PC-3 (cell line): ENCODE measurements around the gene USP21. TPM values are rescaled to one million over a fixed set of nuclear protein-coding genes. Genes with fewer than 3 reads are reported as not detected.
A peak's percentile ranks its signal among the peaks of the same experiment; 100 is the strongest.

Source experiments
- ATAC-seq: fragments of 200-7000 bp; cut with Tn5 transposase; 2 replicates; pipeline ENCODE4 v1.9.1; 2020; ENCODE audit warnings: mild to moderate bottlenecking, moderate library complexity
- BruUV-seq: library from RNA; stranded (reverse); fragments of 400-500 nt; replicated peaks from 2 replicates; lab custom pipeline; 2021; lab: Mats Ljungman, UMichigan
- CTCF ChIA-PET: fragments of 300-600 bp; sonication (Branson Sonifier 250); formaldehyde crosslinking; loops from one replicate; lab custom pipeline; 2022; ENCODE audit warnings: antibody characterized with exemption; lab: Charles Lee
- POLR2A ChIA-PET: fragments of 300-600 bp; sonication (Branson Sonifier 250); formaldehyde crosslinking; loops from one replicate; lab custom pipeline; 2022; ENCODE audit warnings: antibody characterized with exemption; ENCODE audit not compliant: unreplicated experiment; lab: Charles Lee
- DNase-seq: peaks from one replicate; pipeline ENCODE4 v3.0.0-alpha.2; 2015
- H2AFZ ChIP-seq: fragments of 300-600 bp; sonication (generic); 2 replicates; pipeline ENCODE4 v1.6.0; 2016; ENCODE audit warnings: antibody characterized with exemption, low read length
- H3F3A ChIP-seq: fragments of 300-600 bp; sonication (generic); one replicate; pipeline ENCODE4 v1.6.0; 2017; ENCODE audit warnings: antibody characterized with exemption, low read length, control low read depth, mild to moderate bottlenecking; ENCODE audit not compliant: unreplicated experiment
- H3K27ac ChIP-seq: fragments of 300-600 bp; sonication (generic); 2 replicates; pipeline ENCODE4 v1.5.1; 2016; ENCODE audit warnings: mild to moderate bottlenecking, low read length
- H3K27me3 ChIP-seq: fragments of 300-600 bp; sonication (generic); 2 replicates; pipeline ENCODE4 v1.6.1; 2016; ENCODE audit warnings: low read length, mixed read lengths
- H3K36me3 ChIP-seq: fragments of 300-600 bp; sonication (generic); 2 replicates; pipeline ENCODE4 v1.6.1; 2016; ENCODE audit warnings: low read depth, mixed run types, low read length, mixed read lengths
- H3K4me1 ChIP-seq: fragments of 300-600 bp; sonication (generic); 2 replicates; pipeline ENCODE4 v1.5.1; 2016; ENCODE audit warnings: low read length; ENCODE audit not compliant: insufficient read depth
- H3K4me2 ChIP-seq: fragments of 300-600 bp; sonication (generic); 2 replicates; pipeline ENCODE4 v1.6.0; 2016; ENCODE audit warnings: low read length
- H3K4me3 ChIP-seq: fragments of 300-600 bp; sonication (generic); 2 replicates; pipeline ENCODE4 v1.5.1; 2016; ENCODE audit warnings: mild to moderate bottlenecking, low read length, mixed read lengths
- H3K79me2 ChIP-seq: fragments of 300-600 bp; sonication (generic); 2 replicates; pipeline ENCODE4 v1.6.1; 2017; ENCODE audit warnings: low read length, mixed read lengths
- H3K9ac ChIP-seq: fragments of 300-600 bp; sonication (generic); 2 replicates; pipeline ENCODE4 v1.6.0; 2016; ENCODE audit warnings: mild to moderate bottlenecking, low read length
- H3K9me2 ChIP-seq: fragments of 300-600 bp; sonication (generic); replicated peaks from 2 replicates; pipeline ENCODE4 v1.6.1; 2016; ENCODE audit warnings: mixed run types, low read length, mixed read lengths
- H3K9me3 ChIP-seq: fragments of 300-600 bp; sonication (generic); 2 replicates; pipeline ENCODE4 v1.6.1; 2016; ENCODE audit warnings: low read length, mixed read lengths
- H4K20me1 ChIP-seq: fragments of 300-600 bp; sonication (generic); 2 replicates; pipeline ENCODE4 v1.6.1; 2016; ENCODE audit warnings: low read length, mixed read lengths
- CTCF ChIP-seq: fragments of 300-600 bp; sonication (generic); conservative IDR thresholded peaks from 2 replicates; pipeline ENCODE4 v1.5.1; 2017; ENCODE audit warnings: antibody characterized with exemption, low read depth, mild to moderate bottlenecking, low read length
- EZH2 ChIP-seq: fragments of 300-600 bp; sonication (generic); IDR thresholded peaks from one replicate; pipeline ENCODE4 v1.6.1; 2017; ENCODE audit warnings: antibody characterized with exemption, mild to moderate bottlenecking, low read length; ENCODE audit not compliant: unreplicated experiment
- EZH2phosphoT487 ChIP-seq: fragments of 300-600 bp; sonication (generic); IDR thresholded peaks from 2 replicates; pipeline ENCODE4 v1.6.1; 2018; ENCODE audit warnings: mild to moderate bottlenecking, antibody characterized with exemption, low read length, borderline replicate concordance
- intact Hi-C: fragments of 100-400 bp; cut with micrococcal nuclease; formaldehyde crosslinking; loops from 2 replicates; pipeline ENCODE4 v1.9.0; 2023
- total RNA-seq: library from RNA; depleted of rRNA; stranded (reverse); fragments of >200 nt; gene quantifications from 2 replicates; pipeline ENCODE4 v1.2.3, GENCODE V29; 2014

Gene USP21
- total RNA-seq, 1 experiment from 2014 or later: 20.6 TPM

- no peaks in the 10 kb centered on the region for H3K9me3 ChIP-seq
- no peak overlapping the region for H3K9ac ChIP-seq
- H3K4me3 ChIP-seq: no peak overlapping the region
- H3K36me3 ChIP-seq: peaks cover 14% of the 10 kb centered on the region; the same call in 1 of the 2 replicates
- peak overlapping the region; percentile 86 for H3K4me2 ChIP-seq
- peaks cover 26% of the 10 kb centered on the region for H3K79me2 ChIP-seq
- no peak for DNase-seq
- H3K4me1 ChIP-seq: peaks cover 42% of the 10 kb centered on the region
- CTCF ChIA-PET: no interaction called here
- H3K9me2 ChIP-seq: no peaks in the 10 kb centered on the region
- POLR2A ChIA-PET: no interaction called here
- H3F3A ChIP-seq: peaks cover 9% of the 10 kb centered on the region
- ATAC-seq: no peak
- no peaks in the 10 kb centered on the region for H4K20me1 ChIP-seq
- intact Hi-C loops: no loop called here
- TF ChIP-seq EZH2phosphoT487: no peak
- TF ChIP-seq EZH2: no peak
- no peak for TF ChIP-seq CTCF
- H2AFZ ChIP-seq: no peak overlapping the region
- no peak overlapping the region for H3K27ac ChIP-seq
- BruUV-seq: no TSS peak
- no peaks in the 10 kb centered on the region for H3K27me3 ChIP-seq
These were observed 1.4 kb downstream of the USP21 start for GRCh38 chr1:161160671-161161145.

GRCh38 chr1:161161652-161162051 lies 2.4 kb downstream of the USP21 start:
- Histone ChIP-seq H3K4me1 (peaks cover 42% of the 10 kb centered on the region), H3K27ac (no peak overlapping the region), H2AFZ (no peak overlapping the region), H3K4me2 (no peak overlapping the region), H3K36me3 (peaks cover 14% of the 10 kb centered on the region; the same call in 1 of the 2 replicates), H3K79me2 (peaks cover 23% of the 10 kb centered on the region), H3K27me3 (no peaks in the 10 kb centered on the region), H3K9ac (no peak overlapping the region), H3K4me3 (no peak overlapping the region), H3K9me3 (no peaks in the 10 kb centered on the region), H3K9me2 (no peaks in the 10 kb centered on the region), H3F3A (peaks cover 10% of the 10 kb centered on the region), H4K20me1 (no peaks in the 10 kb centered on the region)
- TF ChIP-seq CTCF: no peak
- TF ChIP-seq EZH2phosphoT487: no peak
- no peak for TF ChIP-seq EZH2
- intact Hi-C loops: no loop called here
- ATAC-seq (no peak), DNase-seq (no peak)
- ChIA-PET POLR2A (interaction anchor here (0.5 kb wide), 1 partner anchor 221 kb away, joined by 3 read pairs; no protein-coding TSS in a partner anchor), CTCF (no interaction called here)
- BruUV-seq: no TSS peak

GRCh38 chr1:161162052-161162451 lies 2.8 kb downstream of the USP21 start:
- H3K4me1 ChIP-seq: peaks cover 44% of the 10 kb centered on the region
- ChIA-PET POLR2A (interaction anchor here (0.5 kb wide), 1 partner anchor 220 kb away, joined by 3 read pairs; no protein-coding TSS in a partner anchor), CTCF (no interaction called here)
- no peak for ATAC-seq
- H3F3A ChIP-seq: peaks cover 10% of the 10 kb centered on the region
- no peak for DNase-seq
- H3K27ac ChIP-seq: no peak overlapping the region
- H4K20me1 ChIP-seq: no peaks in the 10 kb centered on the region
- H3K9me3 ChIP-seq: no peaks in the 10 kb centered on the region
- H2AFZ ChIP-seq: no peak overlapping the region
- H3K4me2 ChIP-seq: no peak overlapping the region
- H3K4me3 ChIP-seq: no peak overlapping the region
- H3K9ac ChIP-seq: no peak overlapping the region
- peaks cover 23% of the 10 kb centered on the region for H3K79me2 ChIP-seq
- intact Hi-C loops: no loop called here
- H3K9me2 ChIP-seq: no peaks in the 10 kb centered on the region
- TF ChIP-seq EZH2: no peak
- no peak for TF ChIP-seq EZH2phosphoT487
- no peak for TF ChIP-seq CTCF
- H3K36me3 ChIP-seq: peaks cover 11% of the 10 kb centered on the region; the same call in 1 of the 2 replicates
- no TSS peak for BruUV-seq
- no peaks in the 10 kb centered on the region for H3K27me3 ChIP-seq
